HG03108 (cell line): ENCODE data around the gene LDLRAP1.
"Not testable (repeated sequence)": the region's sequence is repeated elsewhere in the genome, so short reads cannot be mapped to it uniquely, and the experiment has no call there.

Experiments used
- ATAC-seq: cut with Tn5 transposase; IDR thresholded peaks from one replicate; pipeline ENCODE4 v1.9.1; 2021; ENCODE audit warnings: moderate library complexity; ENCODE audit not compliant: unreplicated experiment

The LDLRAP1 gene

GRCh38 chr1:25599969-25600610 lies 56.7 kb downstream of the LDLRAP1 start:
- peak; percentile 50 for ATAC-seq

- not testable (repeated sequence) for ATAC-seq
Observed at GRCh38 chr1:25600971-25601699, 57.7 kb downstream of the LDLRAP1 start.

- not testable (repeated sequence) for ATAC-seq
Observed at GRCh38 chr1:25603779-25604538, 60.6 kb downstream of the LDLRAP1 start.

GRCh38 chr1:25607123-25607522 lies 63.7 kb downstream of the LDLRAP1 start:
- ATAC-seq: no peak

- ATAC-seq: no peak
Observed at GRCh38 chr1:25608488-25609178, 65.2 kb downstream of the LDLRAP1 start.

GRCh38 chr1:25609921-25610320 lies 66.5 kb downstream of the LDLRAP1 start:
- no peak for ATAC-seq

- ATAC-seq: no peak
Observed at GRCh38 chr1:25610822-25611630, 67.6 kb downstream of the LDLRAP1 start.

- ATAC-seq: no peak
Observed at GRCh38 chr1:25611843-25612242, 68.4 kb downstream of the LDLRAP1 start.

GRCh38 chr1:25612421-25612820 lies 69.0 kb downstream of the LDLRAP1 start:
- ATAC-seq: no peak

GRCh38 chr1:25613091-25613490 lies 69.7 kb downstream of the LDLRAP1 start:
- no peak for ATAC-seq

GRCh38 chr1:25614501-25615171 lies 71.2 kb downstream of the LDLRAP1 start:
- ATAC-seq: no peak

- ATAC-seq: no peak
Observed at GRCh38 chr1:25615172-25615541, 71.8 kb downstream of the LDLRAP1 start.

GRCh38 chr1:25615563-25616094 lies 72.2 kb downstream of the LDLRAP1 start:
- ATAC-seq: no peak

GRCh38 chr1:25616095-25616986 lies 72.9 kb downstream of the LDLRAP1 start, which contains the start of gene MAN1C1:
MAN1C1 (plus strand) TSS chr1:25616791; CDS start chr1:25617798, 1,007 bp downstream.
- ATAC-seq: peak; percentile 48

- ATAC-seq: no peak
Observed at GRCh38 chr1:25616987-25617624, 73.7 kb downstream of the LDLRAP1 start.

- no peak for ATAC-seq
Observed at GRCh38 chr1:25617625-25618432, 74.4 kb downstream of the LDLRAP1 start.

- ATAC-seq: no peak
Observed at GRCh38 chr1:25618433-25618808, 75.0 kb downstream of the LDLRAP1 start.
